GM15510 (cell line): ENCODE data around the gene MADCAM1.

Experiments
- POLR2A ChIP-seq: IDR thresholded peaks from 3 replicates; pipeline ENCODE4 v1.6.1; 2011; ENCODE audit warnings: borderline replicate concordance; ENCODE audit not compliant: insufficient read length; ENCODE audit errors: extremely low read depth

MADCAM1 gene

DNA sequence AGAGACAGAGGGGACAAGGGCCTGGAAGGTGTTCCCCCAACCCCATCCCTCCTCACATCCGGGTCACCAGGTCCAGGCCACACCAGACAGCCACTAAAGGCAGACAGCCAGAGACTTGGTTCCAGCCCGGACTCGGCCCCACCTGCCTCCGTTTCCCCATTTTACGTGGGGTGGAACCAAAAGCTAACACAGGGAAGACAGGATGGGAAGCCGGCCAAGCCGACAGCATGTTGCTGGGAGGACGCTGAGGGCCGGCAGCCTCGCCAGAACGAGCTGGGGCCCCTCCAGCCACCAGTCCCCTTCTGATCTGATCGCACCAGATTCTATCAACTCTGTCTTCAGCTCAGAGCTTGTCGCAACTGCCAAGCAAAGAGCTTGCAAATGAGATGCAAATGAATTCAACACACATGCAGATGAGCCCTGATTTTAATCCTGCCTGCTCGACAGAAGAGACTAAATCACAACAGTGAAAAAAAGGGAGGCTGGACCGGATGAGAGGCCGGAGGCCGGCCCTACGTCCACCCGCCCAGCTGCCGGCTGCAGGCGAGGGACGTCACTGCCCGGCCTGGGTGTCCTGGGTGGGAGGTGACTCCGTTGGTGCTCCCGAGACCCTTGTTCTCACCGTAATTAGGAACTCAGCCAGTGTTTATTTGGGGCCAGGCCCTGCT is 17.9 kb upstream of the MADCAM1 start:
- no peak for TF ChIP-seq POLR2A

- TF ChIP-seq POLR2A, result no peak
Measured at GRCh38 chr19:478976-479375, 17.3 kb upstream of the MADCAM1 start.

DNA sequence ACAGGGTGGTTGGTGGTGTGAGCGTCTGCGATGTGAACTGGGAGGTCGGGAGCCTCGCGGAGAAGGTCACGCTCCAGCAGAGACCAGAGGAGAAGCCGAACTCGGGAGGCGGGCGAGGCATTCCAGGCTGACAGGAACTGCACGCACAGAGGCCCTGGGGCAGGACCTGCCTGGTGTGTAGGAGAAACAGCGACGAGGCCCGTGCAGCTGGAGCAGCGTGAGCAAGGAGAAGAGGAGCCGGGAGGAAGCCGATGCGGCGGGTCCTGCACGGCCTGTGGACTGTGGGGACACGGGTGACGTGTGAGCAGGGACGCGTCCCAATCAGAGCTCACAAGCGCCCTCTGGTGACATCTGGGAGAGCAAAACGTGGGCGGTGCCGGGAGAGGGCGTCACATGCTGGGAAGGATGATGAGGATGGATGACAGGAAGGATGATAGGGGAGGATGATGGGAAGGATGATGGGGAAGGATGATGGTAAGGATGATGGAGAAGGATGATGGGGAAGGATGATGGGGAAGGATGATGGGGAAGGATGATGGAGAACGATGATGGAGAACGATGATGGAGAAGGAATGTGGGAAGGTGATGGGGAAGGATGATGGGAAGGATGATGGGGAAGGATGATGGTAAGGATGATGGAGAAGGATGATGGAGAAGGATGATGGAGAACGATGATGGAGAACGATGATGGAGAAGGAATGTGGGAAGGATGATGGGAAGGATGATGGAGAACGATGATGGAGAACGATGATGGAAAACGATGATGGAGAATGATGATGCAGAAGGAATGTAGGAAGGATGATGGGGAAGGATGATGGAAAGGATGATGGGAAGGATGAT is 16.1 kb upstream of the MADCAM1 start:
- no peak for TF ChIP-seq POLR2A

DNA sequence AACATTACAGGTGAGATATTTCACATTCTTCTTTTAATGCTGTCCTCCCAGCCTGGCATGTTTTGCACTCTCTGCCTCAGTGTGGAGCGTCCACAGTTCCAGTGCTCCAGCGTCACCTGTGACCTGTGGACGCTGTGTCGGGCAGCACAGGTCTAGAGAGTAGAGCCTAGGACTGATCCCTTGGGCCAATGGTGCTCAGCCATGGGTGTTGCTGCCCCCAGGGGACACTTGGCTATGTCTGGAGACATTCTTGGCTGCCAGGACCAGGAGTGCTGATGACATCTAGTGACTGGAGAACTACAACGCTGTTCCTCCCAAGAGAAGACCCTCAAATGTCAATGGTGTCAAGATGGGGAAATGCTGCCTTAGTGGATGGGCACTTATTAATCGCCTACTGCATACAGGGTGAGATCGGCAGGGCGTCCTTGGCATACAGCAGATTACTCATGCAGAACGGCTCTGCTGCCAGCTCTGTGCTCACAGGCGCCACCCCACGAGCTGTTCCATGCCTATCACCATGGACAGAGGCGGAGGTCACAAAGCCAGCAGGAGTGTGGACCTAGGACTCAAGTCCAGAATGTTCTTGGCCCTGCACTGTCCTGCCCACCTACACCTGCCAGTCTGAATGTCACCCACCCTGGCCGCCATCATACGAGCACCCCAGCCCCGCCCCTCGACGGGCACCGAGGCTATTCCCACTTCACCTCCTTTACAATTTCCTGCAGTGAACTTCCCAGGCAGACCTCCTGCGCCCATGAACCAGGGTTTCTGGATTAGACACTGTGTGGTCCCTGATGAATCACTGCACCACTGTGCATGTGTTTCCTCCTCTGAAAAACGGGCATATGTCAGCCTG is 13.9 kb upstream of the MADCAM1 start:
- no peak for TF ChIP-seq POLR2A

DNA sequence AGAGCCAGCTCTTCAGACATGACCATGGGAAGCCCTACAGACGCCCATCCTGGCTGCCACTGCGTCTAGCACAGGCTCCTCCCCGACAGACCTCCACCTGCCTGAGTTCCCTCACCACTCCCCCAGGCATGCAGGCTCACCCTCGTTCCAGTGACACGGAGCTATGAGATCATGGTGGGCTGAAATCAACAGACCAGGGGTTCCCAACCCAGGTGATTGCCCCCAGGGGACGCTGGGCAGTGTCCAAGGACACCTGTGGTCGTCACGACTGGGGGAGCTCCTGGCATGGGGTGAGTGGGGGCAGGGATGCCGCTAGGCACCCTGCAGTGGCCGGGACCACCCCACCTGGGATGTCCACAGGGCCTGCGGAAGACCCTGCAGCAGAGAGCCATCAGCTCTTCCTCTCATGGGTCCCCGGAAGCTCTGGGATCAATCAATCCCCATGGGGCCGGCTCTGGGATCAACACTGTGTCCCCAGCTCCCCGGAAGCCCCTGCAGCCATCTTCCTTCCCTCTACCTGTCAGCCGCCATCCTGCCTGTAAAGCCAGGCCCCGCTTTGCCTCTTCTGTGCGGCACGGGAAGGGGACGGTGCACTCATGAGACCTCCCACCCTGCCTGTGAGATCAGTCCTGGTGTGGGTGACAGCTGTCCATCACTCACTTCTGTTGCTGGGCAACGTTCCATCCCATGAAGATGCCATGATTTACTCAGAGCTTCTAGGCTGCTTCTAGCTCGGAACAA is 12.8 kb upstream of the MADCAM1 start:
- TF ChIP-seq POLR2A, result no peak

DNA sequence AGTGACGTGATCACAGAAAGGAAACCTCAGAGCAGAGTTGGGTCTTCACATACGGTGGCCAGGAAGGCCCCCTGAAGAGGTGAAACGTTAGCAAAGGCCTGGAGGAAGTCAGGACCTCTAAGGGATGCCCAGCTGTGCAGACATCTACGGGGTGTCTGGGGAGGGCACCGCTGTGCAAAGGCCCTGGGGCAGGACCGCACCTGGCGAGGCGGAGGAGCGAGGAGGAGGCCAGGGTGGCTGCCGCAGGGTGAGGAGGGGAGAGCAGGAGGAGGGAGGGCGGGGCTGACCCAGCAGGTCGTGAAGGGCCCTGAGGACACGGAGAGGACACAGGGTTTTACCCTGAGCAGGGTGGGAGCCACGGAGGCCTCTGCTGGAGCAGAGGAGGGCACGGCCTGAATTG is 11.8 kb upstream of the MADCAM1 start:
- TF ChIP-seq POLR2A, result no peak

- TF ChIP-seq POLR2A, result no peak
Measured at GRCh38 chr19:485077-485476, 11.2 kb upstream of the MADCAM1 start.

DNA sequence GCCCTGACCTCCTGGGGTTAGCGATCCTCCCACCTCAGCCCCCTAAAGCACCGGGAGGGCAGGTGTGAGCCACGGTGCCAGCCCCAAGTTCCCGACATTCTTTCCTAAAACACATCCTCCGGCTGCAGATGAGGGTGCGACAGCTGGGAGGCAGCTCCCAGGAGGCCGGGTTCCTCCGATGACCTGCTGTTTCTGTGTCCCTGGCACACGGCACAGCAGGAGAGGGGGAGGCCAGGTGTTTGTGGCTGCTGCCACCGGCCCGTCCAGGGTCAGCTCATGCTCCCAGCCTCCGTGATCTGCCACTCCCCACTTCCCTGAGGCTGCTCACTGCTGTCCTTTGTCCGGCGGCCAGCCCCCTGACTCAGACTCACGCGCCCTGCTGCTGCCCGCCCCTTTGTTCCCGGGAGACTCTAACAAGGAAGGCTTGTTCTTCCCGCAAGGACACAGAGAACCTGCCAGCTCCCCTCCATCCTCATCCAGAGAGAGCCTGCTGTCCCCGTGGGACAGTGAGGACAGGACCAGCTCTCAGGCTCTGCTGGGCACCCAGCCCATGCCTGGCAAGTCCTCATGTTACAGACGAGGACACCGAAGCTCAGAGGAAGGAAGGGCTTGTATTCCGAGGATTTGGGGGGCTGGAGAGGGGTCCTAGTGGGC is 10.6 kb upstream of the MADCAM1 start:
- no peak for TF ChIP-seq POLR2A

DNA sequence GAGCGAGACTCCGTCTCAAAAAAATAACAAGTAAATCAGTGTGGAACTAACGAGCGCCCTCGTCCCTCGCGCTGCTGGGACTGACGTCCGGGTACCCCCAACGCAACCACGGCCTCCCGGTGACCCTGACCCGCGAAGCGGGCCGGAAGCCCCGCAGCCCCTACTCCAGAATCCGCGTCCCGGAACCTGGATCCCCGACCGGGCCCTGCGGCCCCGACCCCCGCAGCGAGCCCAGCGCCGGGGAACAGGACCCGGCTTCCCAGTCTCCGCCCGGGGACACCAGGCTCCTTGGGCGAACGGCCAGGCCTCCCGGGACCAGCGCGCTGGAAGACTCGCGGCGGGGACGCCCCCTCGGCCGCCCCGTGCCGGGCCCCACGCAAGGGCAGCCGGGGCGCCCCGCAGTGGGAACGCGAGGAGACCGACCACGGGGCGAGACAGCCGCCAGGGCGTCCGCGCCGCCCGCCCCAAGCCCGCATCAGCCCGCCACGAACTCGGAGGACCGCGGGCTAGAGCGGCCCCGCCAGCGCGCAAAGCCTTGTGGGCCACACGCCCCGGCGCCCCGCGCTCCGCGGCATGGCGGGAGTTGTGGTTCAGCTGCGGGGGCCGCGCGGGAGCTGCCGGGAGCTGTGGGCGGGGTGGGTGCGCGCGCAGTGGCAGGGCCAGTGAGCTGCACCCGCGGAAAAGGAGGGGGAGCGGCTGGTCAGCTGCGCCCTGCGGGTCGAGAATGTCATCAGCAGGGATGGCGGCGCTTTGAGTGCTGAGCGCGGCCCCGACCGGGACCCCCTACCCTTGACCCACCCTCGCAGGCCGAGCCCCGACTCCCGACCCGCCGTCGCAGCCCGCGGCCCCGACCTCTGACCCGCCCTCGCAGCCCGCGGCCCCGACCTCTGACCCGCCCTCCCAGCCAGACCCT is 7.5 kb upstream of the MADCAM1 start:
- TF ChIP-seq POLR2A, result peak; percentile 82

DNA sequence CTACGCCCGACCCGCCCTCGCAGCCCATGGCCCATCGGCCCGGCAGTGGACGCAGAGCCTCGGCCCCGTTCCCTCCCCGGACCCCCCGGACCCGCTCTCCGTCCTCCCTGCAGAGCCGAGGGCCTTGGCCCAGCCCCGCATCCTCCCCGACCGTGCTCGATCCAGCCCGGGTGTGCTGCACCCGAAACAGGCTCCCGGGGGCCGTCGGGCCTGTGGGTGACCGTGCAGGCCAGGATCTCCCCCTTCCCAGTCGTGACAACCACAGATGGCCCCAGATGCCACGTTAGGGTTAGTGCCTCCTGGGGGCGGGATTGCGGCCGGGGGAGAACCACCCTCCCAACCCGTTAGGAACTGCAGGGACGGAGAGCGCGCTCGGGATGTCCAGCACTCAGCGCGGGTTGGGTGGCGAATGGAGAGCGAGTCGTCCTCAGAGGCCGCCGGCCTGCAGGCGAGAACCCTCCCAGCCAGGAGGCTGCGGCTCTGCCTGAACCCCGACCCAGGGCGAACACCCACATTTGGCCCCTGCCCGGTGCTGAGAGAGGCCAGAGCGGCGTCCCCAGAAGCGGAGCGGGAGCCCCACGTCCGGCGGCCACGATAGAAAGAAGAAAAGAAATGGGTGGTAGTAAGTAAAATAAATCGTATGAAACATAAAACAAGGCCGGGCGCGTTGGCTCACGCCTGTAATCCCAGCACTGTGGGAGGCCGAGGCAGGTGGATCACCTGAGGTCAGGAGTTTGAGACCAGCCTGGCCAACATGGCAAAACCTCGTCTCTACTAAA is 6.7 kb upstream of the MADCAM1 start:
- TF ChIP-seq POLR2A, result no peak

- no peak for TF ChIP-seq POLR2A
Measured at GRCh38 chr19:491146-491741, 5.0 kb upstream of the MADCAM1 start.

GRCh38 chr19:492091-492531 is 4.2 kb upstream of the MADCAM1 start:
- no peak for TF ChIP-seq POLR2A
